Stimulated activated naive CD8-positive, alpha-beta T cell treated with anti-CD3 and anti-CD28 coated beads, Interleukin-15, Interleukin-2, amounts not matched to agents 100 U/mL and 50 U/mL, for 24 hours (primary cell): ENCODE results near the gene PTPRN2.
"Not testable (repeated sequence)": the region's sequence is repeated elsewhere in the genome, so short reads cannot be mapped to it uniquely, and the experiment has no call there.

Experiments used
- ATAC-seq: fragments of 150-1000 bp; cut with Tn5 transposase; one replicate; pipeline ENCODE4 v1.10.0; 2021
- DNase-seq: peaks from one replicate; pipeline ENCODE4 v3.0.0; 2021

PTPRN2 gene

DNA sequence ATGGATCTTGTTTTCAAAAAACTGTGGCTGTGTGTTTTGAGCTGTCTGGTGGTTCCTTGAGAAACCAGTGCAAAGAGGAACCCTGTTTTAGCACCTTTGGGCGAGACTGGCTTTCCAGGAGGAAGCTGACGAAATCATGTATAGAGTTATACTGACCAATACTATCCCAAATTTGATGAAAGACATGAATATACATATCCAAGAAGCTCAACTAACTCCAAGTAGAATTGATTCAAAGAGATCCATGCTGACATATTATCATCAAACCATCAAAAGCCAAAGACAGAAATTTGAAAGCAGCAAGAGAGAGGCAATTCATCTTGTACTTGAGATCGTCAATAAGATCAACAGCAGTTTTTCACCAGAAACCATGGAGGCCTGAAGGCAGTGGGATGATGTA lies 640.1 kb downstream of the PTPRN2 start:
- DNase-seq (no peak), ATAC-seq (no peak)

DNA sequence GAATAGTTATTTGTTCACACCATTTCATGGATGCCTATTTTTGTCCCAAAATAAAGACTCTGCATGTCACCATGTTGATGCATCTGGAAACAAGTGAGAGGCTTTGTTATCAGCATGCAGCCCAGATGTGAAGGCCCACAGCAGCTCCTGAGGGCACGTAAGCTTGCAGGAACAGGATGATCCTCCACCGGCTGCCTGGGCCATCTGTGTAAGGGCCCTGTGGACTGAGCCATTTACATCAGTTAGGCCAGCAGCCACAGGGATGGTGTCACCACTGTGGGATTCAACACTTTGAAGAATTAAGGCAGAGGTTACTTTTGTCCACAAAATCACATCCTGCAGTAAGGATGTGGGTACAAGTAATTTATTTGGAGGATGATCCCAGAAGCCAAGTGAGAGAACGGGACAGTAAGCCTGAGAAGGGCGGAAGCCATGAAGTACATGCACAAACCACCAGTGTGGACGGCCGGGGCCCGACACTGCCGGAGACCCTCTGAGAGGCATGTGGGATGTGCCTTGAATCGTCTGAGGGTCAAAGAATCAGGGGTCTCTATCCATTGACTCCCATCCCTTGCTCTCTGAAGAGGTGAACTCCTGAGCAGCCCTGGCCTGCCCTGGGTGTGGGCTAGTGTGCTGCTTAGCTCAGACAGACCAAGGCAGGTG lies 641.1 kb downstream of the PTPRN2 start:
- ATAC-seq (no peak), DNase-seq (no peak)

DNA sequence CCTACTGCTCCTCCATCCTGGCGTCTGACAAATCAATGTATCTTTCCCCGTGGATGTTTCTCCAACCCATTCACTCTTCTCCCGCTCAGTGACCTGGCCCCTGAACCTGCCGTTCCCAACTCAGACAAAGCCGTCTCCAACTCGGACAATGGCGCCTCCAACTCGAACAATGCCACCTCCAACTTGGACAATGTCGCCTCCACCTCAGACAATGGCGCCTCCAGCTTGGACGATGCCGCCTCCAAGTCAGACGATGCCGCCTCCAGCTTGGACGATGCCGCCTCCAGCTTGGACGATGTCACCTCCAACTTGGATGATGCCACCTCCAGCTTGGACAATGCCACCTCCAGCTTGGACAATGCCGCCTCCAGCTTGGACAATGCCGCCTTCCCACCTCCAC lies 642.2 kb downstream of the PTPRN2 start:
- ATAC-seq (no peak), DNase-seq (no peak)

DNA sequence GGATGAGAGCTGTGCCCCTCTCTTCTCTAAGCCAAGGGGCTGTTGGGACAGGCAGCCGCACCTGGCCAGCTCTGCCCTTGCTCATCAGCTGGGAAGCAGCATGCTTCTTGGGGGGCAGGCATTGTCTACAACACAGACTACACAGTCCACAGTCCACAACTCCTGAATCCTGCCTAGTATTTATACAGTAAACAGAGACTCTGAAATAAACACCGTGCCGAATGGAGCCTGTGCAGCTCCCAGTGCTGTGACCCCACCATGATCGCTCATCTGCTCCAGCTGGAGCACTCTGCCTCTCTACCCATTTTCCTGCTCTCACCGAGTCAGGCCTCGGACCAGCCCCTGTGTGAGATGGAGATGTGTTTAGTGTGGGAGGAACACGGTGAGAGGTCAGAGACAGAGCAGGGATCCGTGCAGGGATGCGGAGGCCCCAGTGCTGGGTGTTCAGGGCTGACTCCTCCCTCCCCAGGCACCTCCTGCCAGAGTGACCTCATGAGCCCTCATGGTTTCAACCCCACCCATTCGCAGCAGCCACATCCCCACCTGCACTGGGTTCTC lies 642.8 kb downstream of the PTPRN2 start:
- ATAC-seq (no peak), DNase-seq (no peak)

DNA sequence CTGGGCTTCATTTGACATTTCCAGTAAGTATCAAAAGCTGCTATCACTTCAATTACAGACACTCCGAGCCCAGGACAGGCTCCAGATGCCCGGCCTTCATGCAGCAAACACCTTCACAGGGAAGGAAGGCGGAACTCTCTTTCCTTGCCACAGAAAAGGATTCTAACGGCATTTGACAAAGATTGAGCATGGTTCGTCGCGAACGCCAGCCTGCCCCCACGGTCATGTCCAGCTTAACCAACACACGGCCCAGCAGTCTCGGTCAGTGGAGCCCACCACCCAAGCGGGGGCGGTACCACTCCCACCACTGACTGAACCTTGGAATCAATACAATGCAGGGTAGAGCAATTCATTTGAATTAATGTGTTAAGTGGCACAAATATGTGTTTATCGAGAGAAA lies 643.6 kb downstream of the PTPRN2 start:
- no peak for DNase-seq
- ATAC-seq, result no peak

DNA sequence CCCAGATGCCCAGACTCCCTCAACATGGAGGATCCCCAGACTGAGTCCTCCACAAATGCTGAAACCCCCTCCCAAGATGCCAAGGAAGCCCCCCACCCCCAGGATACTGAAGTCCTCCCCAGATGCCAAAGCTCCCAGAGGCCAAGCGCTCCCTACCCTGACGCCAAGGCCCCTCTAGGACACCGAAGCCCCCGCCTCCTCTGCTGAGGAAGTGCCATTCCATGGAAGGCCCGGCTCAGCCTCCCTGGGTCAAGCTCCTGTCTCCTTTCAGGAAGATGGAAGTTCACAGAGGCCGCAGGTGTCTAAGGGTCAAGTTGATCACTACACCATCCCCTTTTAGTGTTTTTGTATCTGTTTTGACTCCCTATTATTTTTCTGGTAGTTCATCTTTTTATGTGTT lies 644.1 kb downstream of the PTPRN2 start:
- ATAC-seq (no peak), DNase-seq (no peak)

DNA sequence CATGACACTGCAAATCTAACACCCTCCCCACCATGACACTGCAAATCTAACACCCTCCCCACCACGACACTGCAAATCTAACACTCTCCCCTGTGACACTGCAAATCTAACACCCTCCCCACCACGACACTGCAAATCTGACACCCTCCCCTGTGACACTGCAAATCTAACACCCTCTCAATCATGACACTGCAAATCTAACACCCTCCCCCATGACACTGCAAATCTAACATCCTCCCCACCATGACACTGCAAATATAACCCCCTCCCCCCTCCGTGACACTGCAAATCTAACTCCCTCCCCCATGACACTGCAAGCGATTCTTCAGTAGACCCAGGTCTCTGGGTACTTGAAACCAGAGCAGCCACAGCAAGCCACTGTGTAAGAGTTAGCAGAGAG lies 646.4 kb downstream of the PTPRN2 start:
- no peak for DNase-seq
- no peak for ATAC-seq

DNA sequence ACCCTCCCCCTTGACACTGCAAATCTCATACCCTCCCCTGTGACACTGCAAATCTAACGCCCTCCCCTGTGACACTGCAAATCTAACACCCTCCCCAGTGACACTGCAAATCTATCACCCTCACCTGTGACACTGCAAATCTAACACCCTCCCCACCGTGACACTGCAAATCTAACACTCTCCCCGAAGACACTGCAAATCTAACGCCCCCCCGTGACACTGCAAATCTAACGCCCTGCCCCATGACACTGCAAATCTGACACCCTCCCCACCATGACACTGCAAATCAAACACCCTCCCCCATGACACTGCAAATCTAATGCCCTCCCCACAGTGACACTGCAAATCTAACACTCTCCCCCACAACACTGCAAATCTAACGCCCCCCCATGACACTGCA lies 647.1 kb downstream of the PTPRN2 start:
- DNase-seq (no peak), ATAC-seq (no peak)

DNA sequence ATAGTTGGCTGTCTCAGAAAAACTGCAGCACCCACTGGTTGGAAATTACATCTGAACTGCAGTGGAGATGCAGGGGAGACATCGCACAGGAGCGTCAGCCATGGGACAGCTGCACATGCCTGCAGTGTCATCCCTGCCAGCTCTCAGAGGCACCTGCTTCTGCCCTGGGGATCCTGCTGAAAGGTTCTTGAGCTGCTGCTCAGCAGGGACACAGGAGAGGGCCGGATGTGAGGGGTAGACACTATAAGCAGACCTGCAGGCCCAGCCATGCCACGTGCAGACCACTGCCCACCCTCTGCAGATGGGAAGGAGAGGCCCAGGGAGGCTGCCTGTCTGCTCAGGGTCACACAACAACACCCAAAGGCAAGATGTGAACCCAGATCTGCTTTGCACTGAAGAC lies 649.4 kb downstream of the PTPRN2 start:
- DNase-seq (no peak), ATAC-seq (no peak)

DNA sequence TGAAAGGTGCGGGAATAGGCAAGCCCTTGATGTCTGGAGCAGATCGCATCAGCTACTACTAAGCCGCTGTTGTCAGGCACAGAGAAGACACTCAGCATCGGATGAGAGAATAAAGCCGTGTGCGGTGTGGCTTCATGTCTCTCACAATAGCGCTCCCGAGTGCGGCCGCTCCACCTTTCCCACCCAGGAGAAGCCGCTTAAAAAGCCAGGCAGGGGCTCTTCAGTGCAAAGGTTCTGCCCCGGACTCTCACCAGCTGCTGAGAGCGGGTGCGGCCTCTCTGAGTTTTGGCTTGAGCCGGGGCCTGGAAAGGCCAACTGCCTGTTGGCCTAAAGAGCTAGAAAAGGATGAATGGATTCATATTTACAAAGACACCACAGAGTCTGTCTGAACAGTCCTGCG lies 650.2 kb downstream of the PTPRN2 start:
- no peak for DNase-seq
- ATAC-seq, result no peak

DNA sequence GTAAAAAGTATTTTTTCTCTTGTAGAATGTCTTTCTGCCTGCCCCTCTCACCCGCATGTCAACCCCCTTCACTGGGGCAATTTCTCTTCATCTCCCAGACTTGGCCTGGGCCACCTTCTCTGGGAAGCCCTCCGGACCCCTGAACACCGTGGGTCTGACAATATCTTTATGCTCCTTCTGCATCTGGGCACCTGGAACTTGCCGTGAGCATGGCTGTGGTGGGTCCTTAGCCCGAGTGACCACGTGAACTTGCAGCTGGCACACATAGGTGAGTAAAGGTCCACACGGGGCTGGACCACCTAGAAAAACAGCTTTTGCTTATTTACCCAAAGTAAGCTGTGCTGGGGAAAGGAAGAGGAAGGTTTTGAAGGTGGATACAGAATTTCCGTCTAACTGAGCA lies 650.6 kb downstream of the PTPRN2 start:
- no peak for ATAC-seq
- no peak for DNase-seq

DNA sequence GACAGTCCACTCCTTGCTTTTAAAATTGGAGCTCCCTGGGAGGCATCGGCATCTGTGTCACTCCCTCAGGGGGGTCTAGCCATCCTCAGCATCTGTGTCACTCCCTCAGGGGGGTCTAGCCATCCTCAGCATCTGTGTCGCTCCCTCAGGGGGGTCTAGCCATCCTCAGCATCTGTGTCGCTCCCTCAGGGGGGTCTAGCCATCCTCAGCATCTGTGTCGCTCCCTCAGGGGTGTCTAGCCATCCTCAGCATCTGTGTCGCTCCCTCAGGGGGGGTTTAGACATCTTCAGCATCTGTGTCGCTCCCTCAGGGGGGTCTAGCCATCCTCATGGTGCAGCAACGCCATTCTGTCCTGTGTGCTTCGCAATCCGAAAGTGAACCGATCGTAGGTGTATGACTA lies 651.9 kb downstream of the PTPRN2 start:
- DNase-seq, ATAC-seq: not testable (repeated sequence)

DNA sequence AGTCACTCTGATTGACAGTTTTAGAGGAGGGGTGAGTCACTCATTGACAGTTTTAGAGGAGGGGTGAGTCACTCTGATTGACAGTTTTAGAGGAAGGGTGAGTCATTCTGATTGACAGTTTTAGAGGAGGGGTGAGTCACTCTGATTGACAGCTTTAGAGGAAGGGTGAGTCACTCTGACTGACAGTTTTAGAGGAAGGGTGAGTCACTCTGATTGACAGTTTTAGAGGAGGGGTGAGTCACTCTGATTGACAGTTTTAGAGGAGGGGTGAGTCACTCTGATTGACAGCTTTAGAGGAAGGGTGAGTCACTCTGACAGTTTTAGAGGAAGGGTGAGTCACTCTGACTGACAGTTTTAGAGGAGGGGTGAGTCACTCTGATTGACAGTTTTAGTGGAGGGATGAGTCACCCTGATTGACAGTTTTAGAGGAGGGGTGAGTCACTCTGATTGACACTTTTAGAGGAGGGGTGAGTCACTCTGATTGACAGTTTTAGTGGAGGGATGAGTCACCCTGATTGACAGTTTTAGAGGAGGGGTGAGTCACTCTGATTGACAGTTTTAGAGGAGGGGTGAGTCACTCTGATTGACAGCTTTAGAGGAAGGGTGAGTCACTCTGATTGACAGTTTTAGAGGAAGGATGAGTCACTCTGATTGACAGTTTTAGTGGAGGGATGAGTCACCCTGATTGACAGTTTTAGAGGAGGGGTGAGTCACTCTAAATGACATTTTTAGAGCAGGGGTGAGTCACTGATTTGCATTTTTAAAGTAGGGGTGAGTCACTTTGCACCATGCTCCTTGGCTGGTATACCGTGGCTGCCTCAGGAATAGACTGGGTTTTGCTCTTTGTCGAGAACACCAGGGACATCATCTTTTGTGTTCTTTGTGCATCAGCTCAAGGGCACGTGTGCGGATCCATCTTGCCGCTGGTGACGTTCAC lies 654.1 kb downstream of the PTPRN2 start:
- not testable (repeated sequence) for ATAC-seq, DNase-seq

DNA sequence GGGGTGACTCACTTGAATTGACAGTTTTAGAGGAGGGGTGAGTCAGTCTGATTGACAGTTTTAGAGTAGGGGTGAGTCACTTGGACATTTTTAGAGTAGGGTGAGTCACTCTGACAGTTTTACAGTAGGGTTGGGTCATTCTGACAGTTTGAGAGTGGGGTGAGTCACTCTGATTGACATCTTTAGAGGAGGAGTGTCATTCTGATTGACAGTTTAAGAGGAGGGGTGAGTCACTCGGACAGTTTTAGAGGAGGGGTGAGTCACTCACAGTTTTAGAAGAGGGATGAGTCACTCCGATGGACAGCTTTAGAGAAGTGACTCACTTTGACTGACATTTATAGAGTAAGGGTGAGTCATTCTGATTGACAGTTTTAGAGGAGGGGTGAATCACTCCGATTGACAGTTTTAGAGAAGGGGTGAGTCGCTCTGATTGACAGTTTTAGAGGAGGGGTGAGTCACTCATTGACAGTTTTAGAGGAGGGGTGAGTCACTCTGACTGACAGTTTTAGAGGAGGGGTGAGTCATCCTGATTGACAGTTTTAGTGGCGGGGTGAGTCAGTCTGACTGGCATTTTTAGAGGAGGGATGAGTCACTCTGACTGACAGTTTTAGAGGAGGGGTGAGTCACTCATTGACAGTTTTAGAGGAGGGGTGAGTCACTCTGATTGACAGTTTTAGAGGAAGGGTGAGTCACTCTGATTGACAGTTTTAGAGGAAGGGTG lies 655.0 kb downstream of the PTPRN2 start:
- ATAC-seq (peak; percentile 55), DNase-seq (no peak)

DNA sequence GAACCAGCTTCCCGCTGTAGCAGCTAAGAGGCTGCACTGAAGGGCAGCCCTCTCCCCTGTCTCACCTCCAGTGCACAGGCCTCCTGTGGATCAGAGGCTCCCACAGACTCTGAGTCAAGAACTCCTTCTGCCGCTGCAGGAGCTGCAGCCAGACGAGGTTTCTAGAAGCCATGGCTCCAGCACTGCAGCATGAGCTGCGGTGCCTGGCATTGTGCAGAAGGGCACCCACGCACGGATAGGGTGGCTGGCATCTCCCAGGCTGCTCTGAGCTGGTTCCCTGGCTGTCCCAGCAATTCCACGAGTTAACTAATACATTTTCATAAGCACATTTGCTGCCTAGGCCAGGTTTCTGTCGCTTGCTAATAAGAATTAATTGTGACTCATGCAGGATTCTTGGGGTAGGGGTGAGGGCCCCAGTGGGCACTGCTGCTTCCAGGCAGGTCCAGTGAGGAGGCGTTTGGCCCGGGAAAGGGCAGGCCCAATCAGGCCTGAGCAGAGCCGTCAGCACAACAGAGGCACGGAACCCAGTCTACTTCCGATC lies 656.6 kb downstream of the PTPRN2 start:
- no peak for DNase-seq

DNA sequence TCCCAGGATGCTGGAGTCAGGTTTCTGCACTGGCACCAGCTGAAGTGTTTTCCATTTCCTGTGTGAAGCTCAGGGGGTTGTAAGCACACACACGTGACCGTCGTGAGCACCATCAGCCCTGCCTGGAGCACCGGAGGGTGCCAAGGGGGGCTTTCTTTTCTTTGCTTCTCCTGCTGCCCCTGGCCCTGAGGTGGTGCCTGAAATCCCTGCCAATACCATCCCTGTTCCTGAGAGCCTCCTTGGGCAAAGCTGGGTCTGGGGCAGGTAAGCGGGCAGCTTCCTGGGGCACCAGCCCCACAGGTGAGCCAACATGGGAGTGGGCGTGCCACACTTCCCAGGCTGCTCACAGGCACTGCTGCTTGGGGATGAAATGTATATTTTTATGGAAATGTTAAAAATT lies 657.2 kb downstream of the PTPRN2 start:
- ATAC-seq, result no peak
- DNase-seq, result no peak

More for the DNA sequence above, 656.6 kb downstream of the PTPRN2 start:
- ATAC-seq, result no peak

DNA sequence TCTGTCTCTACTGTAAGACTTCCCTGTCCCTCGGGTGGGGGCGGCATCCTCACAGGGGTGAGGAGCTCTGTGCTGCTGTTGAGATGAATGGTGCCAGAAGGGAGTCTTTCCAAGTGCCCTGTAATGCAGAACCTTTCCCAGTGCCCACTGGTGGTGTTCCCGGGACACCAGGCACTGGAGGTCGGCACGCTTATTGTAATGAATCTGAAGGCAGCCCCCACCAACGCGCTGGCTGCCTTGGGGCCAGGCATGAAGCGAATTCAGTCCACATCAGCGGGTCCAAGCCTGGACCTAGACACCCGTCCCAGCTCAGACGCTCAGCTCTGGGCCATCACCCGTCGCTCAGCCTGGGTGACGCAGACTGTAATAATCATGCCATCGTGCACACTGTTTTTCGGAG lies 658.0 kb downstream of the PTPRN2 start:
- DNase-seq, result no peak
- ATAC-seq, result no peak

DNA sequence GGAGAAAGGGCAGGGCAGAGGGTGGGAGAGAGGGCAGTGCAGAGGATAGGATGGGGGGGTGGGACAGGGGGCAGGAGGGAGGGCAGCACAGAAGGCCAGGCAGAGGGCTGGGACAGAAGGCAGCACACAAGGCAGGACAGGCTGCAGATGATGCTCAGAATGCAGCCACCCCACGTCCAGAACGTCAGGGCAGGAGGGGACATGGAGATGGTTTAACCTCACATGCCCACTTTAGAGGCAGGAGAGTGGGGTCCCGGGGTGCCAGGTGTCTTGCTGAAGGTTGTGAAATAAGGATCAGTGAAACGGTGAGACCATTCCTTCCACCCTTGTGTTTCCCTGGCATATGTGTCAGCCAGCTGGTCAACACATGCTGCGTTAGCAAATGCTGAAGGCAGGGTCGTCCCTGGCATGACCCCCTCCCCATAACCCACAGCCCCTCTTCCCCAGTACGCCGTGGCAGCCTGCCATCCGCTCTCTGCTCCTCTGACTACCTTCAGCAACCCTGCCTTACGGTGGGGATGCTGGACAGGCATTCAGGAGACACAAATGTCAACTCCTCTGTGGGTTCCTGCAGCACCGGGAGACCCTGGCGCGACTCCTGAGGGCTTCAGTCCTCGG lies 658.7 kb downstream of the PTPRN2 start:
- ATAC-seq, result no peak
- no peak for DNase-seq

DNA sequence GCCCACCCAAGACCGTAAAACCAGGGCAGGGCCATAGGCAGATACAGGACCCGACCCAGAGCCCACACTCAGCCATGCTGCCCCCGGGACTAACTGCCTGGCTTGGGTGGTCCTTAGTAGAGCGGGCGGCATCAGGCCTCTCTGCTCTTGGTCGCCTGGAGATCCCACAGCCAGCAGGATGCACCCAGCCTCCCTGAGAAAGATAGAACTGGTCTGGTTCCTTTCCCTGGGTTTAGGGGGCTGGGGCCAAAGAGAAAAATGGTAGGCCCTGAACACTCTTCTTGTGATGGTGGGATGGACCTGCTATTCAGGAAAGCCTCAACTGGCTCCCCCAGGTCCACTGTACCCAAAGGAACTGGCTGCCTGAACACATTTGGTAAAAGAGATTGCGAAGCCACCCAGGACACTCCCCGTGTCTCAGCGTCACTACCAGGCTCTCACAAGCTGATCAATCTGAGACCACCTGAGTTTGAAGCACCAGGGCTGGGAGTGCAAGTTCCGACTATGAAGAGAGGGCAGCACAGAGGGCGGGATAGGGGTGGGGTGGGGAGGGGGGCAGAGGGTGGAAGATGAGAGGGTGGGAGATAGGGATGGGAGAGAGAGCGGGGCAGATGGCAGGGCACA lies 659.3 kb downstream of the PTPRN2 start:
- DNase-seq (no peak), ATAC-seq (no peak)

DNA sequence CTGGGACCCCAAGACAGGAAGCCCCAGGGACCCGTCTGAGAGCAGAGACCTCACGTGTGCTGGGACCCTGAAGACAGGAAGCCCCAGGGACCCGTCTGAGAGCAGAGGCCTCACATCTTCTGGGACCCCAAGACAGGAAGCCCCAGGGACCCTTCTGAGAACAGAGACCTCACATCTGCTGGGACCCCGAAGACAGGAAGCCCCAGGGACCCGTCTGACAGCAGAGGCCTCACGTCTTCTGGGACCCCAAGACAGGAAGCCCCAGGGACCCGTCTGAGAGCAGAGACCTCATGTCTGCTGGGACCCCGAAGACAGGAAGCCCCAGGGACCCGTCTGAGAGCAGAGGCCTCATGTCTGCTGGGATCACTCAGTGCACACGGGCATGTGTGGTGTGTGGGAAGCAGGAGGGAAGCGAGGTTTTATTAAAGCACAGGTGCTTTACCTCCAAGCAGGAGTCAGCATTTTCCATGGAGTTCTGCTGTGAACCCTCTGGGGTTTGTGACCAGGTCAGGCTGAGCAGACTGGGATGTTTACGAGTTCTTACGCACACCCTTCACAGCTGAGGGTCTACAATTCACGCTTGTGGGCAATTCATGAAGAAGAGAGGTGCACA lies 660.2 kb downstream of the PTPRN2 start:
- no peak for ATAC-seq
- DNase-seq, result no peak
